Effector CD8-positive, alpha-beta T cell (primary cell): ENCODE data around the gene C16orf46.
"Not testable (repeated sequence)": the region's sequence is repeated elsewhere in the genome, so short reads cannot be mapped to it uniquely, and the experiment has no call there.

ENCODE experiments used
- DNase-seq: peaks from one replicate; lab custom pipeline; 2025; lab: John Stamatoyannopoulos, UW
- total RNA-seq, 4 experiments: gene quantifications; one replicate each; lab custom pipeline; 2026; lab: John Stamatoyannopoulos, UW

Gene C16orf46
- 0 to 0.09 (median 0) reads per million in 4 experiments for total RNA-seq

DNA sequence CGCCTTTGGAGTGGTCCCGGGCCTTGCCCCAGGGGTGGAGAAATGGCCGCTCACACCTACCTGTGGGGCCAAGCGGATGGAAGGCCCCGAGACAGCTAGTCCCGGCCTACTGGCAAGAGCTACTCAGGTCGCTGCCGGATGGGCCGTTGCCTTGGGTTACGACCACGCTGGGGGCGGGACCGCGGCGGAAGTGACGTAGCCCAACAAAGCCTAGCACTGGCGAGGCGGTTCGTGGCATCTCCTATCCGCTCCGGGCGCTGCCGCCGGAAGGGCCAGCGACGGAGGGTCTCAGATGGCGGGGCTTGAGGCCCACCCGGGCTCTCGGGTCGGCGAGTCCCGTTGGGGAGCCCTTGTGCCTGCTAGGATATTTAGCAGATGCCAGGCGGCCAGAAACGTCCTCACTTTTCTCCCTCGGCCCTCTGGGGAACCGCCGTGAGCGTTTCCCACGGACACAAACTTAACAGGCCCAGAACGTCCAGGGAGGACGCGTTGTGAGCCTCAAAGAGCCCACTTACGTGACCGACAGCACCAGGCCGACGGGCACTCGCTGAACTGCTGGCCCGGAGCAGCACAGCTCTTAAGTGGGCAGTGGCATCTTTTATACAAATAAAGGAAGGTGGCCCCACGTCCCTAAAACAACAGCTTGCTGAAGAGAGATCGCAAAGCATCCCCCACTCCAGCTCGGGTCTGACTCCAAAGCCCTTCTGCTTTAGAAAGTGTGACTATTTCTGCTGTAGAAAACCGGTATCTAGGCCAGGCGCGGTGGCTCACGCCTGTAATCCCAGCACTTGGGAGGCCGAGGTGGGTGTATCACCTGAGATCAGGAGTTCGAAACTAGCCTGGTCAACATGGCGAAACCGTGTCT is at the start of gene C16orf46:
Gene C16orf46, minus strand, starts transcription at position 163 of the 865 bp plus-strand sequence. CDS start 13,283 bp downstream, outside the sequence.
- peak; percentile 92 for DNase-seq

GRCh38 chr16:81123092-81123852 is 46.2 kb upstream of the C16orf46 start:
- no peak for DNase-seq

DNA sequence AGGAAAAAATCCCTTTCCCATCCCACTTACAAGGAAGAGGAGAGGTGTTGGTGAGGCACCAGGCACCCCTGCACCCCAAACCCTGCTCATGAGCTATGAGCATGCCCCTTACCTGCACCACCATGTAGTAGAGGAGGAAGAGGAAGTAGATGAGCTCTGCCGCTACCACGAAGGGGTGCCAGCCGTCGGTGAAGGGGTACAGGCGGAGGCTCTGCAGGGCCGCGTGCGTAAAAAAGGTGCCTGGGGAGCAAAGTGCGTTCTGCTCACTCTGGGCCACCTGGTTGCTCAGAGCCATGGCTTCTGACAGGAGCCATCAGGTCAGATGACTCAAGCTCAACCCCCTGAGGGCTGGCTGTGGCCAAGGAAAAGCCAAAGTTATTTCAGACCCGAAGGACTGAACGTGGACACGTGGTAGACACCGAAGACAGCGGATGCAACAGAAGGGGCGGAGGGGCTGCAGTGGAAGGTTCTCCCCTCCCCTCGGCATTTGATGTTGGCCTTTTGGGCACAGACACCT is 44.5 kb upstream of the C16orf46 start:
- DNase-seq, result no peak

DNA sequence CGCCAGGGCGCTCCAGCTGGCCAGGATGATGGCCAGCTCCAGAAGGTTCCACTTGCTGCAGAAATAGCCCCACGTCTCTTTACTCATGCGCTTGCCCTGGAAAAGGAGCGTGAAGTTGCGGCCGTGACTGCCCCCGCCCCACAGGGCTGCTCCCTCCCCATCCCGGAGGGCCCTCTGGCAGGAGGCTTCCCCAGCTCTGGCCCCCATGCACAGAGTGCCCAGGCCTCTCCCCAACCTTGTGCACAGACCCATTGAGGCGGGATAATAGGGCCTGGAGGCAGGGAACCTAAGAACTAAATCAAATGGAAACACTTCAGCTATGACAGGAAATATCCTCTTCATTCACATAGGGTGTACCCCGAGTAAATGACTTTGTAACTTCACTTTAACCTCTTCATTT is 40.4 kb upstream of the C16orf46 start:
- DNase-seq, result no peak

DNA sequence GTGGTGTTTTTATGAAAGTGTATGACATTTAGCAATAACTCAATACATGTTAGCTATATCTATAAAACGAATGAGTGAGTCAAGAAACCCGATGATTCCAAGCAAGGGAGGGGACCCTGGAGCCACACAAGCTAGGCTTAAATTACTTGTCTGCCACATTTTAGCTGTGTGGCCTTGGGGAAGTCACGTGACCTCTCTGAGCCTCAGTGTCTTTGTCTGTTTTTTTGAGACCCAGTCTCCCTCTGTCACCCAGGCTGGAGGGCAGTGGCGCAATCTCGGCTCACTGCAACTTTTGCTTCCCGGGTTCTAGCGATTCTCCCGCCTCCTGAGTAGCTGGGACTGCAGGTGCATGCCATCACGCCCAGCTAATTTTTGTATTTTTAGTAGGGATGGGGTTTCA is 39.2 kb upstream of the C16orf46 start:
- DNase-seq, result no peak

GRCh38 chr16:81112453-81112852 is 35.4 kb upstream of the C16orf46 start:
- DNase-seq, result no peak

DNA sequence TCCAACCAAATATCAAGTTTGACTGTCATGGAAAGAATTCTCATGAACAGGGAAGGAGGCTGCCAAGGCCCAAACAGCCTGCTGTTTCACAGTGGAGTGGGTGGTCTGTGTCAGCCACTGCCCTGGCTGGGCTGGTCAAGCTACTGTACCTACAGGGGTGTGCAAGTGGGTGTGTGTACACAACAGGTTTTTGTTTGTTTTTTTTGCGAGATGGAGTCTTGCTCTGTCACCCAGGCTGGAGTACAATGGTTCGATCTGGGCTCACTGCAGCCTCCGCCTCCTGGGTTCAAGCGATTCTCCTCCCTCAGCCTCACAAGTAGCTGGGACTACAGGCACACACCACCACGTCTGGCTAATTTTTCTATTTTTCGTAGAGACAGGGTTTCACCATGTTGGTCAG is 32.2 kb upstream of the C16orf46 start:
- not testable (repeated sequence) for DNase-seq

DNA sequence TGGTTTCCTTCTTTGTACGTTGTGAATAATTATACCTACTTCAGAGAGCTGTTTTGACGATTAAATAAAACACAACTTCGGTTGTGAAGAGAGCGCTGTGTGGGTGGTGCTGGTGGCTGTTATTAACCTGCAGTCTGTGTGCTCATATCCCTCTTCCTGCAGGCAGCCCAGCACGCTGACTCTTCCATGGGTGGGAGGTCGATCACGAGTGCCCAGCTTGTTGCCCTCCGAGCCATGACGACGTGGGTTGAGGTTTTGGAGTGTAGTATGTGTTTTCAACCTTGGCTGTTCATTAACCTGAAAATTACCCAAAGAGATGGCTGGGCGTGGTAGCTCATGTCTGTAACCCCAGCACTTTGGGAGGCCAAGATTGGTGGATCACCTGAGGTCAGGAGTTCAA is 30.5 kb upstream of the C16orf46 start:
- no peak for DNase-seq

- DNase-seq, result no peak
Observed at GRCh38 chr16:81106826-81107503, 29.9 kb upstream of the C16orf46 start.

GRCh38 chr16:81105946-81106345 is 28.9 kb upstream of the C16orf46 start:
- no peak for DNase-seq

DNA sequence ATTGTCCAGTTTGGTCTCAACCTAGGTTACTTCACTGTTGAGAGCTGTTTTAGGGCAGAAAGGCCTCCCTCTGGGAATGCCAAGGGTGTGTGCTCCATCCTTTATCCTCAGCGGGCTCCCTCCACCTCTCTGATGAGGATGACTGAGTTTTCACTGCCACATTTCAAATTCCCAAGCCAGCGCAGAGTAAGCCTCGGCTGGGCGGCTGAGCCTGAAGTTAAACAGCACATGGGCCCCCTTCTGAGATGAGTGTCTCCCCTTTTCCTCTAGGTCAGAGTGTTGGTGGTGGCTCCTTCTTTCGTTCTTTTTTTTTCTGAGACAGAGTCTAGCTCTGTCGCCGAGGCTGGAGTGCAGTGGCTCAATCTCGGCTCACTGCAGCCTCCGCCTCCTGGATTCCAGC is 24.7 kb upstream of the C16orf46 start:
- DNase-seq, result no peak

- no peak for DNase-seq
Observed at GRCh38 chr16:81099958-81100357, 22.9 kb upstream of the C16orf46 start.

DNA sequence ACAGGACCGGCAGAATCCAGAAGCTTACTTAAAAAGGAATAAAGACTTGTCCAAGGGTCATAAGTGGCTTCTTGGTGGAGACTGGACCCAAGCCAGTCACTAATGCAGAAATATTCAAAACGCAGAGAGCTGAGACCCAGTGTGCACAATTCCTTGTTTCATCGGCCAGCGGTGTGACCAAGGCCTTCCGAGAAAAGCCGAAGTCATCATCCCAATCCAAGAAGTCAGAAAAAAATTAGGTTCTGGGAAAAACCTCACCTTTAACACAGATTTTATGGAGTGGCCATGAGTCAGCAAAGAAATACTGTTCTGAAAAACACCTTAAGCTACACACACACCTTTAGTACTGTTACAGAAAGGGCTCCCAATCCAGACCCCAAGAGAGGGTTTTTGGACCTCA is 20.2 kb upstream of the C16orf46 start:
- no peak for DNase-seq

DNA sequence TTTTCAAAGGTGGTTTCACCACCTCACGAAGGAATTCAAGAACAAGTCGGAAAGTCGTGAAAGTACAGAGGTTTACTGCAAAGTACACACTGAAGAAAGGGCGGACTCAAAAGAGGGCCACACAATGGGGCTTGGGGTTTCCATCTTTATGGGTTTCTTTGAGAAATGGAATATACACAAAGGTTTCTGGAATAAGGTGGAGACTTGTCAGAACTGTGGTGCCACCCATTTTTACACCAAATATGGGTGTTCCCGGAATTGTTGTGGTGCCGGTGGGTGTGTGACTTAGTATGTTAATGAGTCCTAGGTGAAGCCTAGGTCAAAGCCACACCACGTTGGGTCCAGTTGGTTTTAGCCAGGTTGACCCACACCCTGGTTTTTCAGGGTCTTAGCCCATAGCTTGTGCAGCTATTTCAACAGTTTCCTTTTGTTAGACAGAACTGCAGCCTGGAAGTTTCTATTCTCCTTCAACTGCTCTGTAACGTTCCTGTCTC is 19.7 kb upstream of the C16orf46 start:
- no peak for DNase-seq

DNA sequence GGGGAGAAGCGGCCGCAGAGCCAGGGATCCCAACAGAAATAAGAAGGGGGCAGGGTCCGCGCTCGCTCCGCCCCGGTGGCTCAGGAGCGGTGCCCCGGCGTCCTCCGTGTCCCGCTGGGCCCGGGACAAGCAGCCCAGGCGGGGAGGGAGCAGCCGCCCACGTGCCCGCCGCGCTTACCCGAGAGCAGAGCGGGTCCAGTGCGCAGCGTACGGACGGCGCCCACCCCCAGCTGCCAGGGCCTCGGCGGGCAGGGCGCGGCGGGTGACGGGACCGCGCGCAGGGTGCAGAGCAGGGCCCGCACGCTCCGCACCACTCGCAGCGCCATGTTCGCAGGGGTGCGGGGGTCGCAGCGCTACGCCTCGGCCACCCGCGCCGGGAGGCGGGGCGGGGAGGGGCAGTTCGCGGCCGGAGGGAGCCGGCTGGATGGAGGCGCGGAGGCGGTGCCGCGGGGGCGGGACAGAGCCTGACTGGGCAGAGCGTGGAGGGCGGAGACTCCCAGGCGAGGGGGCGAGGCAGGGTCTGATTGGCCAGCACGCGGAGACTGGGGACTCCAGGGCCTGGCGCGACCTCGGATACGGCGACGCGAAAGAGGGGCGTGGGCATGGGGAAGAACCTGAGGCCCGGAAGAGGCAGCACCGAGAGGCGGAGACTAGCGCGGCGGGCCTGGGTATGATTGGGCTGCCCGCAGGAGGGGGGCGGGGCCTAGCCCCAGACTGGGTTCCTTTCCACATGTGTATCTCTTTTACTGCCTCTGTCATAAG is 19.1 kb upstream of the C16orf46 start, which contains the start of gene GCSH:
Gene GCSH, minus strand, starts transcription at position 443 of the 762 bp plus-strand sequence. Its CDS starts 117 bp downstream, at position 326.
- peak; percentile 96 for DNase-seq

GRCh38 chr16:81095653-81095952 is 18.6 kb upstream of the C16orf46 start:
- no peak for DNase-seq

GRCh38 chr16:81094771-81095251 is 17.8 kb upstream of the C16orf46 start:
- DNase-seq, result no peak

- no peak for DNase-seq
Observed at GRCh38 chr16:81088836-81089235, 11.8 kb upstream of the C16orf46 start.

- DNase-seq, result no peak
Observed at GRCh38 chr16:81081014-81081413, 4.0 kb upstream of the C16orf46 start.

- no peak for DNase-seq
Observed at GRCh38 chr16:81080233-81080632, 3.2 kb upstream of the C16orf46 start.

- peak; percentile 93 for DNase-seq
Observed at GRCh38 chr16:81076566-81077075, 417 bp downstream of the C16orf46 start.
